HepG2 (cell line): ENCODE results near the gene MTCH1. TPM values are rescaled to one million over a fixed set of nuclear protein-coding genes. Genes with fewer than 3 reads are reported as not detected.

Source experiments
- CEBPB ChIP-seq: IDR thresholded peaks from 2 replicates; pipeline ENCODE4 v1.6.1; 2011; ENCODE audit warnings: low read depth, low read length, improper control_type of control experiment, borderline replicate concordance
- CSRNP1 ChIP-seq: sonication (generic); formaldehyde crosslinking; IDR thresholded peaks from 2 replicates; pipeline ENCODE4 v1.8.1; 2023; ENCODE audit warnings: mild to moderate bottlenecking, missing genetic modification reagents
- EHMT2 ChIP-seq: fragments of 200-600 bp; sonication (generic); IDR thresholded peaks from 2 replicates; pipeline ENCODE4 v1.7.0; 2017; ENCODE audit warnings: antibody characterized with exemption, low read depth, low read length, borderline replicate concordance
- IKZF1 ChIP-seq: fragments of 450-650 bp; IDR thresholded peaks from 2 replicates; pipeline ENCODE4 v1.7.1; 2016
- RFX3 ChIP-seq: IDR thresholded peaks from 2 replicates; pipeline ENCODE4 v1.6.1; 2016; ENCODE audit warnings: missing biosample characterization, missing genetic modification reagents
- ZFAT ChIP-seq: sonication (generic); formaldehyde crosslinking; conservative IDR thresholded peaks from 2 replicates; pipeline ENCODE4 v1.8.1; 2023; ENCODE audit warnings: missing genetic modification reagents, inconsistent platforms
- ZNF547 ChIP-seq: sonication (generic); formaldehyde crosslinking; IDR thresholded peaks from 2 replicates; pipeline ENCODE4 v1.5.1; 2020; ENCODE audit warnings: mild to moderate bottlenecking, missing genetic modification reagents
- ZNF609 ChIP-seq: sonication (generic); formaldehyde crosslinking; IDR thresholded peaks from 2 replicates; pipeline ENCODE4 v1.4.0; 2020; ENCODE audit warnings: mild to moderate bottlenecking, missing genetic modification reagents, borderline replicate concordance
- ZNF652 ChIP-seq: IDR thresholded peaks from 2 replicates; pipeline ENCODE4 v1.6.1; 2016; ENCODE audit warnings: low read depth, borderline replicate concordance
- polyA plus RNA-seq, 8 experiments: library from polyadenylated mRNA; depleted of rRNA in 3 of 8; stranded (reverse) in 7 of 8; unstranded in 1 of 8; fragments of >200 nt; fragmentation: Illumina TruSeq in 4 of 8; extraction: Trizol in 4 of 8; gene quantifications; 2 replicates each; pipeline versions ENCODE4 v1.2.1 to v1.2.3, GENCODE V29; 2011 to 2016; ENCODE audit warnings: low read depth in 4 of 8, missing spikeins in 1 of 8, mixed read lengths in 1 of 8; ENCODE audit not compliant: insufficient read depth in 1 of 8
- total RNA-seq, 5 experiments: library from RNA; depleted of rRNA; stranded (reverse); fragments of >200 nt; fragmentation: Illumina TruSeq; extraction: Trizol; gene quantifications; 2 replicates each; pipeline ENCODE4 v1.2.3, GENCODE V29; 2016; ENCODE audit warnings: low read depth in 1 of 5

MTCH1 gene
- total and polyA plus RNA-seq, 2 of the 13 experiments (the other 11 are each of a cell fraction or from before 2014, with no cell fraction given), result 86.2 to 144 TPM

- no peak for TF ChIP-seq ZNF609 (CRISPR knock-in tag)
- no peak for TF ChIP-seq CSRNP1
- TF ChIP-seq ZNF652 (CRISPR knock-in tag), result no peak
- TF ChIP-seq CEBPB, result peak; percentile 74
- TF ChIP-seq EHMT2, result no peak
- TF ChIP-seq RFX3, result peak; percentile 55; the same call in 1 of the 2 replicates
- no peak for TF ChIP-seq ZFAT (CRISPR knock-in tag)
- TF ChIP-seq IKZF1, result no peak
- no peak for TF ChIP-seq ZNF547
- TF ChIP-seq, all 625 proteins: peak for 3
Measured at GRCh38 chr6:36962874-36963273, 23.1 kb downstream of the MTCH1 start (continued).
